Progenitor cell of endocrine pancreas (in vitro differentiated cells): ENCODE data around the gene IVL. TPM values are rescaled to one million over a fixed set of nuclear protein-coding genes. Genes with fewer than 3 reads are reported as not detected.

Source experiments
- DNase-seq: peaks from one replicate; pipeline ENCODE4 v3.0.0; 2021; ENCODE audit warnings: low spot score; ENCODE audit not compliant: unreplicated experiment
- H3K27ac Mint-ChIP-seq: 2 replicates; pipeline ENCODE4 v1.8.0; 2021; ENCODE audit warnings: mild to moderate bottlenecking, moderate library complexity, mixed read lengths
- H3K27me3 Mint-ChIP-seq: 2 replicates; pipeline ENCODE4 v1.8.0; 2021; ENCODE audit warnings: mixed read lengths
- H3K36me3 Mint-ChIP-seq: 2 replicates; pipeline ENCODE4 v1.8.0; 2022; ENCODE audit warnings: mixed read lengths; ENCODE audit not compliant: insufficient read depth
- H3K4me1 Mint-ChIP-seq: 2 replicates; pipeline ENCODE4 v1.8.0; 2021; ENCODE audit warnings: low read depth, mixed read lengths
- H3K4me3 Mint-ChIP-seq: 2 replicates; pipeline ENCODE4 v1.8.0; 2021; ENCODE audit warnings: low read depth, mild to moderate bottlenecking, moderate library complexity, mixed read lengths
- H3K9me3 Mint-ChIP-seq: 2 replicates; pipeline ENCODE4 v1.8.0; 2021; ENCODE audit warnings: low read depth, mixed read lengths
- total RNA-seq: library from RNA; stranded (reverse); gene quantifications from 2 replicates; pipeline ENCODE4 v1.2.1, GENCODE V29; 2021
- TF ChIP-seq, protein P1 (sequence below): fragments of 200-600 bp; sonication (generic); IDR thresholded peaks from one replicate; pipeline ENCODE4 v1.5.0; 2021; ENCODE audit warnings: antibody characterized with exemption, mild to moderate bottlenecking; ENCODE audit not compliant: unreplicated experiment

The IVL gene
- total RNA-seq, 1 donor from 2014 or later = not detected

DNA sequence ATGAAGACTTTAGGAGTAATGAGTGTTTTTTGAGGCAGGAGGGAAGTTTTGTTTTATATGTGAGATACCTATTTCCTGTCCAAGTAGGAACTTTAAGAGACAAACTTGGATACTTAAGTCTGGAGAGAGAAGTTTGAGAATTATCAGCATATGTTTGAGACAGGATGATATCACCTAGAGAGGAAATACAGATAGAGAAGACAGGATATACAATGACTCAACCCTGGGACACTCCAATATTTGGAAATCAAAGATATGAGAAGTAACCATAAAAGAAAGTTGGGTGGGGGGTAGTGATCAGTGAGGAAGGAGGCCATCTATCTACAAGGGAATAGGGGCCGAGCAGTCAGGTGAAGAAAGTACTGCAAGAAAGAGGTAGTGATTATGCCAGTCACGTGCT lies 42.0 kb upstream of the IVL start:
- H3K27me3 Mint-ChIP-seq = peaks cover 2% of the 10 kb centered on the region
- H3K36me3 Mint-ChIP-seq = no peaks in the 10 kb centered on the region
- peaks cover 11% of the 10 kb centered on the region for H3K9me3 Mint-ChIP-seq

GRCh38 chr1:152869808-152870419 lies 38.4 kb upstream of the IVL start:
- no peaks in the 10 kb centered on the region for H3K36me3 Mint-ChIP-seq
- no peak overlapping the region for H3K4me3 Mint-ChIP-seq
- H3K4me1 Mint-ChIP-seq = no peaks in the 10 kb centered on the region
- TF ChIP-seq, protein P1, sequence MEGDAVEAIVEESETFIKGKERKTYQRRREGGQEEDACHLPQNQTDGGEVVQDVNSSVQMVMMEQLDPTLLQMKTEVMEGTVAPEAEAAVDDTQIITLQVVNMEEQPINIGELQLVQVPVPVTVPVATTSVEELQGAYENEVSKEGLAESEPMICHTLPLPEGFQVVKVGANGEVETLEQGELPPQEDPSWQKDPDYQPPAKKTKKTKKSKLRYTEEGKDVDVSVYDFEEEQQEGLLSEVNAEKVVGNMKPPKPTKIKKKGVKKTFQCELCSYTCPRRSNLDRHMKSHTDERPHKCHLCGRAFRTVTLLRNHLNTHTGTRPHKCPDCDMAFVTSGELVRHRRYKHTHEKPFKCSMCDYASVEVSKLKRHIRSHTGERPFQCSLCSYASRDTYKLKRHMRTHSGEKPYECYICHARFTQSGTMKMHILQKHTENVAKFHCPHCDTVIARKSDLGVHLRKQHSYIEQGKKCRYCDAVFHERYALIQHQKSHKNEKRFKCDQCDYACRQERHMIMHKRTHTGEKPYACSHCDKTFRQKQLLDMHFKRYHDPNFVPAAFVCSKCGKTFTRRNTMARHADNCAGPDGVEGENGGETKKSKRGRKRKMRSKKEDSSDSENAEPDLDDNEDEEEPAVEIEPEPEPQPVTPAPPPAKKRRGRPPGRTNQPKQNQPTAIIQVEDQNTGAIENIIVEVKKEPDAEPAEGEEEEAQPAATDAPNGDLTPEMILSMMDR = peak; percentile 71
- H3K27me3 Mint-ChIP-seq = peaks cover 4% of the 10 kb centered on the region
- H3K27ac Mint-ChIP-seq = no peak overlapping the region
- H3K9me3 Mint-ChIP-seq = no peaks in the 10 kb centered on the region
- peak; percentile 46 for DNase-seq

More for the DNA sequence above, 42.0 kb upstream of the IVL start:
- H3K27ac Mint-ChIP-seq = no peak overlapping the region
- TF ChIP-seq, protein P1 = no peak
- no peaks in the 10 kb centered on the region for H3K4me1 Mint-ChIP-seq
- no peak overlapping the region for H3K4me3 Mint-ChIP-seq
- DNase-seq = no peak

DNA sequence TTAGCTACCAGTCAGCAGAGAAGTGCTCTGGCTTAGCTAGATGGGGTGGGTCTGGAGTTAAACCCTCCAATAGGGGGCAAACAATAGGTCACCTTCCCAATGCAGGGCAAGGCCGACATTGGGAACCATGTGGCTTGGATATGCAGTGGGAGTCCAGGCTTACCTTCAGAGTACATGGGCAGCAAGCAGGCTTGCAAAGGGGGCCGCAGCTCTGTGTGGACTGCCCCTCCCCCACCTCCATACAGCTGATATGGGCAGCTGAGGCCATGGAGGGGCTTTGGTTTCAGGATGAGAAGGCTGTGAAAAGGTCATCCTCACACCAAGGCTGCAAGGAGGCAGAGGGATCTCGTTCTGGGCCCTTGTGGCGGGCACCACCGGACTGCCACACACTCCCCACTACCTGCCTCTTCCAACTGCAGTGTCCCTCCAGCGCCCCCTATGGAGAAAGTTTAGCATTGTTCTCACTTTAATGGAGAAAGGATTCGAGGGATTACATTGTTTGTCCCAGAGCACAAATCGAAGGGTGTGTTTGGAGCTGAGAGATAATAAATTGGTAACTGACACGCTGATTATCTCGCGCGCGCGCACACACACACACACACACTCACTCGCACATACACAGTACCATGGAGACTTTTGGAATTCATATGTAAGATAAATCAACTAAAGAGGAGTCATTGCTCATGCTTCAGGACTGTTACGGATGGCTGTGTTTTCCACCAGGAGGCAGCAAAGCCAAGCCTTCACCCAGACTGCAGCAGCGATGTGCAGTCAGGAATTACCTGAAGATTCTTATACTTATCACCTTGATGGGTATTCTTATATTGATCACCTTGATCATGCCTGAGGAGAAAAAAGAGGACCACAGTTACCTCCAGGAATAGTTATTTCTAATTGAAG lies 37.3 kb upstream of the IVL start:
- TF ChIP-seq, protein P1 = peak; percentile 52
- Mint-ChIP-seq H3K9me3 (no peaks in the 10 kb centered on the region), H3K4me1 (no peaks in the 10 kb centered on the region), H3K4me3 (no peak overlapping the region), H3K27me3 (peaks cover 4% of the 10 kb centered on the region), H3K27ac (no peak overlapping the region), H3K36me3 (no peaks in the 10 kb centered on the region)
- no peak for DNase-seq

DNA sequence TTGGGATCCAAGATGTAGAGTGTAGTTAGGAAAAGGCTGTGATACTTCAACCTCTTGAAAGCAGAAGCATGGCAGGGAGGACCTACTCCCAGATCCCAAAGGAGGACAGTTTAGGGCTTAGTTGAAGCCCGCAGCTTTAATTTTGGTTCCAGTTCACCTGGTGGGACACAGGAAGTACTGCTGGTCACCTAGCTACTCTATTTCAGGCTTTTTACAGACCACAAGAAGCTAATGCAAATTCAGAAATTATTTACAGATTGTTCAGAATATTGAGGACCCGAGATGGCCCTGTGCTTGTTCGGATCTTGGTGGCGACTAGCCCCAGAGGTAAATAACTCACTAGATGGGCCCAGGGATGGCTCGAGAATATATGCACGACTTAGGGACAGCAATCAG lies 36.6 kb upstream of the IVL start:
- no peaks in the 10 kb centered on the region for H3K9me3 Mint-ChIP-seq
- DNase-seq = no peak
- TF ChIP-seq, protein P1 = no peak
- no peaks in the 10 kb centered on the region for H3K4me1 Mint-ChIP-seq
- no peak overlapping the region for H3K27ac Mint-ChIP-seq
- H3K27me3 Mint-ChIP-seq = peaks cover 4% of the 10 kb centered on the region
- H3K36me3 Mint-ChIP-seq = no peaks in the 10 kb centered on the region
- H3K4me3 Mint-ChIP-seq = no peak overlapping the region

GRCh38 chr1:152873495-152873894 lies 34.9 kb upstream of the IVL start:
- H3K4me1 Mint-ChIP-seq = no peaks in the 10 kb centered on the region
- DNase-seq = no peak
- no peak overlapping the region for H3K27ac Mint-ChIP-seq
- TF ChIP-seq, protein P1 = no peak
- H3K27me3 Mint-ChIP-seq = peaks cover 4% of the 10 kb centered on the region
- no peaks in the 10 kb centered on the region for H3K36me3 Mint-ChIP-seq
- no peak overlapping the region for H3K4me3 Mint-ChIP-seq
- peaks cover 9% of the 10 kb centered on the region for H3K9me3 Mint-ChIP-seq
